ENCODE results near the gene GIN1.
"Not testable (repeated sequence)": the region's sequence is repeated elsewhere in the genome, so short reads cannot be mapped to it uniquely, and the experiment has no call there.

Gene GIN1

GRCh38 chr5:103109277-103109676 lies 10.7 kb downstream of the GIN1 start:
- no peak for DNase-seq

GRCh38 chr5:103108086-103108485 lies 11.9 kb downstream of the GIN1 start:
- no peak for DNase-seq

GRCh38 chr5:103102234-103102633 lies 17.7 kb downstream of the GIN1 start:
- no peak for DNase-seq

GRCh38 chr5:103101079-103101750 lies 18.7 kb downstream of the GIN1 start:
- no peak for DNase-seq

- no peak for DNase-seq
These were observed 20.9 kb downstream of the GIN1 start for GRCh38 chr5:103098993-103099392.

- no peak for DNase-seq
These were observed 25.2 kb downstream of the GIN1 start for GRCh38 chr5:103094737-103095136.

- no peak for DNase-seq
These were observed 26.2 kb downstream of the GIN1 start for GRCh38 chr5:103093727-103094126.

GRCh38 chr5:103092676-103093075 lies 27.3 kb downstream of the GIN1 start:
- no peak for DNase-seq

GRCh38 chr5:103090791-103091190 lies 29.1 kb downstream of the GIN1 start:
- DNase-seq, result no peak

- DNase-seq, result no peak
These were observed 30.7 kb downstream of the GIN1 start for GRCh38 chr5:103089272-103089671.

GRCh38 chr5:103086547-103086946 lies 33.4 kb downstream of the GIN1 start:
- no peak for DNase-seq

- no peak for DNase-seq
These were observed 40.1 kb downstream of the GIN1 start for GRCh38 chr5:103079796-103080195.

- no peak for DNase-seq
These were observed 44.5 kb downstream of the GIN1 start for GRCh38 chr5:103075442-103075841.

- DNase-seq, result not testable (repeated sequence)
These were observed 46.4 kb downstream of the GIN1 start for GRCh38 chr5:103073500-103073899.

- no peak for DNase-seq
These were observed 53.6 kb downstream of the GIN1 start for GRCh38 chr5:103066326-103066725.

- no peak for DNase-seq
These were observed 59.4 kb downstream of the GIN1 start for GRCh38 chr5:103060424-103060954.

GRCh38 chr5:103059525-103059924 lies 60.4 kb downstream of the GIN1 start:
- DNase-seq, result no peak

GRCh38 chr5:103057208-103058130 lies 62.5 kb downstream of the GIN1 start:
- DNase-seq, result no peak

GRCh38 chr5:103046706-103047105 lies 73.2 kb downstream of the GIN1 start:
- DNase-seq, result not testable (repeated sequence)

GRCh38 chr5:103041071-103041676 lies 78.8 kb downstream of the GIN1 start:
- DNase-seq, result no peak

GRCh38 chr5:103037673-103038455 lies 82.1 kb downstream of the GIN1 start:
- DNase-seq, result no peak

- no peak for DNase-seq
These were observed 83.3 kb downstream of the GIN1 start for GRCh38 chr5:103036601-103037000.
